ENCODE data around the gene CARMIL1. TPM values are rescaled to one million over a fixed set of nuclear protein-coding genes. Genes with fewer than 3 reads are reported as not detected.
A peak's percentile ranks its signal among the peaks of the same experiment; 100 is the strongest.

The CARMIL1 gene
- total RNA-seq, 1 donor from 2014 or later = 15.7 TPM

- no peaks in the 10 kb centered on the region for H3K36me3 Mint-ChIP-seq
- no peaks in the 10 kb centered on the region for H3K9me3 Mint-ChIP-seq
- TF ChIP-seq CTCF (IDR thresholded peaks at IDR 0.05; ENCODE audit: unreplicated experiment) = no peak
- H3K27ac Mint-ChIP-seq = peak overlapping the region; percentile 41
- no peak overlapping the region for H3K4me3 Mint-ChIP-seq
- no peaks in the 10 kb centered on the region for H3K27me3 Mint-ChIP-seq (ENCODE audit: low read depth)
- H3K4me1 Mint-ChIP-seq = peaks cover 32% of the 10 kb centered on the region
- no peak for DNase-seq (ENCODE audit: low spot score in 2 of 2, unreplicated experiment in 2 of 2)
Measured at GRCh38 chr6:25322692-25323091, 43.5 kb downstream of the CARMIL1 start.

- no peak for DNase-seq (ENCODE audit: low spot score in 2 of 2, unreplicated experiment in 2 of 2)
- H3K9me3 Mint-ChIP-seq = no peaks in the 10 kb centered on the region
- peaks cover 32% of the 10 kb centered on the region for H3K4me1 Mint-ChIP-seq
- no peaks in the 10 kb centered on the region for H3K27me3 Mint-ChIP-seq (ENCODE audit: low read depth)
- H3K36me3 Mint-ChIP-seq = no peaks in the 10 kb centered on the region
- no peak overlapping the region for H3K4me3 Mint-ChIP-seq
- TF ChIP-seq CTCF (IDR thresholded peaks at IDR 0.05; ENCODE audit: unreplicated experiment) = no peak
- peak overlapping the region; percentile 63 for H3K27ac Mint-ChIP-seq
Measured at GRCh38 chr6:25324066-25324762, 45.0 kb downstream of the CARMIL1 start.

GRCh38 chr6:25326126-25326525, 47.0 kb downstream of the CARMIL1 start:
- H3K36me3 Mint-ChIP-seq = no peaks in the 10 kb centered on the region

GRCh38 chr6:25326960-25327359, 47.8 kb downstream of the CARMIL1 start:
- TF ChIP-seq CTCF (IDR thresholded peaks at IDR 0.05; ENCODE audit: unreplicated experiment) = no peak
- Mint-ChIP-seq H3K36me3 (no peaks in the 10 kb centered on the region), H3K27ac (no peak overlapping the region), H3K4me1 (peaks cover 28% of the 10 kb centered on the region), H3K9me3 (no peaks in the 10 kb centered on the region), H3K4me3 (no peak overlapping the region), H3K27me3 (ENCODE audit: low read depth) (no peaks in the 10 kb centered on the region)
- DNase-seq (ENCODE audit: low spot score in 2 of 2, unreplicated experiment in 2 of 2) = no peak

More at GRCh38 chr6:25326126-25326525, 47.0 kb downstream of the CARMIL1 start:
- H3K9me3 Mint-ChIP-seq = no peaks in the 10 kb centered on the region
- TF ChIP-seq CTCF (IDR thresholded peaks at IDR 0.05; ENCODE audit: unreplicated experiment) = no peak
- H3K4me1 Mint-ChIP-seq = peaks cover 28% of the 10 kb centered on the region
- no peaks in the 10 kb centered on the region for H3K27me3 Mint-ChIP-seq (ENCODE audit: low read depth)
- no peak for DNase-seq (ENCODE audit: low spot score in 2 of 2, unreplicated experiment in 2 of 2)
- no peak overlapping the region for H3K27ac Mint-ChIP-seq
- H3K4me3 Mint-ChIP-seq = no peak overlapping the region

- no peak overlapping the region for H3K4me3 Mint-ChIP-seq
- H3K9me3 Mint-ChIP-seq = no peaks in the 10 kb centered on the region
- no peak for TF ChIP-seq CTCF (IDR thresholded peaks at IDR 0.05; ENCODE audit: unreplicated experiment)
- H3K27me3 Mint-ChIP-seq (ENCODE audit: low read depth) = no peaks in the 10 kb centered on the region
- DNase-seq (ENCODE audit: low spot score in 2 of 2, unreplicated experiment in 2 of 2) = no peak
- no peak overlapping the region for H3K27ac Mint-ChIP-seq
- peaks cover 26% of the 10 kb centered on the region for H3K4me1 Mint-ChIP-seq
- no peaks in the 10 kb centered on the region for H3K36me3 Mint-ChIP-seq
Measured at GRCh38 chr6:25327432-25327831, 48.3 kb downstream of the CARMIL1 start.

Data from mesothelial cell of epicardium (in vitro differentiated cells).